Choroid plexus epithelial cell (primary cell): ENCODE measurements around the gene EPHA3.

Source experiments
- DNase-seq: peaks from one replicate; pipeline ENCODE4 v3.0.0-alpha.2; 2010; ENCODE audit warnings: low read depth
- H3K4me3 ChIP-seq: 2 replicates; pipeline ENCODE4 v1.5.1; 2011; ENCODE audit warnings: low read depth, mild to moderate bottlenecking, control low read depth, low read length, moderate library complexity
- CTCF ChIP-seq: conservative IDR thresholded peaks from 2 replicates; pipeline ENCODE4 v1.5.1; 2011; ENCODE audit warnings: low read depth, mild to moderate bottlenecking, control low read depth, inconsistent platforms, low read length, moderate library complexity

The EPHA3 gene

GRCh38 chr3:89164774-89165173 lies 57.4 kb downstream of the EPHA3 start:
- no peak overlapping the region for H3K4me3 ChIP-seq
- no peak for TF ChIP-seq CTCF
- DNase-seq, result no peak

- H3K4me3 ChIP-seq, result no peak overlapping the region
- TF ChIP-seq CTCF, result no peak
- no peak for DNase-seq
Measured at GRCh38 chr3:89165636-89166263, 58.3 kb downstream of the EPHA3 start.

- H3K4me3 ChIP-seq, result no peak overlapping the region
- TF ChIP-seq CTCF, result no peak
Measured at GRCh38 chr3:89171687-89172545, 64.5 kb downstream of the EPHA3 start.

GRCh38 chr3:89173546-89173945 lies 66.1 kb downstream of the EPHA3 start:
- no peak overlapping the region for H3K4me3 ChIP-seq
- DNase-seq, result peak; percentile 36
- no peak for TF ChIP-seq CTCF

More at GRCh38 chr3:89171687-89172545, 64.5 kb downstream of the EPHA3 start:
- DNase-seq, result no peak

GRCh38 chr3:89179355-89180001 lies 72.1 kb downstream of the EPHA3 start:
- peak; percentile 96 for DNase-seq
- no peak for TF ChIP-seq CTCF

GRCh38 chr3:89180334-89180733 lies 72.9 kb downstream of the EPHA3 start:
- DNase-seq, result peak; percentile 33

More at GRCh38 chr3:89179355-89180001, 72.1 kb downstream of the EPHA3 start:
- no peak overlapping the region for H3K4me3 ChIP-seq

More at GRCh38 chr3:89180334-89180733, 72.9 kb downstream of the EPHA3 start:
- H3K4me3 ChIP-seq, result no peak overlapping the region
- TF ChIP-seq CTCF, result no peak
